ENCODE measurements around the gene TRIM32. TPM values are rescaled to one million over a fixed set of nuclear protein-coding genes. Genes with fewer than 3 reads are reported as not detected.
A peak's percentile ranks its signal among the peaks of the same experiment; 100 is the strongest.

Gene TRIM32, protein sequence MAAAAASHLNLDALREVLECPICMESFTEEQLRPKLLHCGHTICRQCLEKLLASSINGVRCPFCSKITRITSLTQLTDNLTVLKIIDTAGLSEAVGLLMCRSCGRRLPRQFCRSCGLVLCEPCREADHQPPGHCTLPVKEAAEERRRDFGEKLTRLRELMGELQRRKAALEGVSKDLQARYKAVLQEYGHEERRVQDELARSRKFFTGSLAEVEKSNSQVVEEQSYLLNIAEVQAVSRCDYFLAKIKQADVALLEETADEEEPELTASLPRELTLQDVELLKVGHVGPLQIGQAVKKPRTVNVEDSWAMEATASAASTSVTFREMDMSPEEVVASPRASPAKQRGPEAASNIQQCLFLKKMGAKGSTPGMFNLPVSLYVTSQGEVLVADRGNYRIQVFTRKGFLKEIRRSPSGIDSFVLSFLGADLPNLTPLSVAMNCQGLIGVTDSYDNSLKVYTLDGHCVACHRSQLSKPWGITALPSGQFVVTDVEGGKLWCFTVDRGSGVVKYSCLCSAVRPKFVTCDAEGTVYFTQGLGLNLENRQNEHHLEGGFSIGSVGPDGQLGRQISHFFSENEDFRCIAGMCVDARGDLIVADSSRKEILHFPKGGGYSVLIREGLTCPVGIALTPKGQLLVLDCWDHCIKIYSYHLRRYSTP
- total RNA-seq (2014; rRNA removed) (8.1 and 11.6 TPM in 2 replicates), Bru-seq, nascent RNA (percentile 75 among the genes with signal in this experiment), BruChase-seq, experiment 1, labeled RNA remaining after a 6-hour chase (percentile 67 among the genes with signal in this experiment), BruChase-seq, experiment 2, labeled RNA remaining after a 2-hour chase (percentile 82 among the genes with signal in this experiment)
- long read RNA-seq, transcript TRIM32-203 (2 exons, 3,717 nt): minor isoform, 5 of 20 reads
- long read RNA-seq, transcript TRIM32-201 (2 exons, 3,688 nt): major isoform, 12 of 20 reads
- long read RNA-seq, partial matches to known transcripts: 0 of 20 reads
- long read RNA-seq, other reads (novel, unspliced or antisense): 3 of 20 reads

DNA sequence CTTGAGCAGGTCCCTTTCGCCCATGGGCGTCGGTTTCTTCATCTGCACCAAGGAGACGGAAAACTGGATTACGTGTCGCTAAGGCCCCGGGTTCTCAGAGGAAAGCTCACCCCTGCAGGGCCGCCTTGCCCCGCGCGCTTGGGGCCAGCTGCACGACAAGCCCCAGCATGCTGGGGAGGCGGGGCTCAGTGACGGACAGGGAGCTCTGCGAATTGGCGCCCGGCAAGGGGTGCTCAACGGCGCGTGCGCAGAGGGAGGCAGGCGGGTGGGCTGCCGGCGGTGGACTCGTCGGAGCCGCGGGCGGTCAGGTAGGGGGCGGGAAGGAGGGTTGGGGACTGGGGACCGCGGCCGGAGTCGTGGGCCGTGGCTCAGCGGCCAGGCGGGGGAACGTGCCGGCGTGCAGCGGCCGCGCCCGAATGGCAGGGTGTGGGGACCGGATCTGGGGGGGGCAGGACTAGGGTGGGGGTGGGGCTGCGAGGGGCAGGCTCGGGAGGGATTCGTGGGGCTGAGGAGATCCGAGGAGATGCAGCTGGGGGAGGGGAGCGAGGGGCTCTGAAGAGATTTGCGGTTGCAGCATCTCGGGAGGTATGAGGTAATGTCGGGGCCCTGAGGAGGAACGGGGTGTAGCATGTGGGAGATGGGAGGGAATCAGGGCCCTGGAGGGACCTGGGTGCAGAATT is at the start of gene TRIM32:
TRIM32 (plus strand) TSS at position 232 of the 680 bp plus-strand sequence. CDS start 10,438 bp downstream, outside the sequence.
- peak within 1 kb of the TSS; percentile 96 for H3K4me2 ChIP-seq (ENCODE audit: low read length)
- ATAC-seq: peak; percentile 96
- no peaks in the 10 kb centered on the region for H3K27me3 ChIP-seq (ENCODE audit: low read length)
- H3K4me1 ChIP-seq (ENCODE audit: insufficient read depth, low read length): peaks cover 31% of the 10 kb centered on the region; the same call in 1 of the 2 replicates
- peak within 1 kb of the TSS; percentile 89 for H3K4me3 ChIP-seq (ENCODE audit: low read length)
- no peak within 1 kb of the TSS for H3K27ac ChIP-seq (ENCODE audit: low read length)
- peak; percentile 79 for DNase-seq
- TF ChIP-seq EZH2 (IDR thresholded peaks at IDR 0.05; ENCODE audit: low read length, unreplicated experiment) (no peak), EZH2phosphoT487 (IDR thresholded peaks at IDR 0.05; ENCODE audit: borderline replicate concordance, low read length) (no peak)
- TF ChIP-seq, protein P1, sequence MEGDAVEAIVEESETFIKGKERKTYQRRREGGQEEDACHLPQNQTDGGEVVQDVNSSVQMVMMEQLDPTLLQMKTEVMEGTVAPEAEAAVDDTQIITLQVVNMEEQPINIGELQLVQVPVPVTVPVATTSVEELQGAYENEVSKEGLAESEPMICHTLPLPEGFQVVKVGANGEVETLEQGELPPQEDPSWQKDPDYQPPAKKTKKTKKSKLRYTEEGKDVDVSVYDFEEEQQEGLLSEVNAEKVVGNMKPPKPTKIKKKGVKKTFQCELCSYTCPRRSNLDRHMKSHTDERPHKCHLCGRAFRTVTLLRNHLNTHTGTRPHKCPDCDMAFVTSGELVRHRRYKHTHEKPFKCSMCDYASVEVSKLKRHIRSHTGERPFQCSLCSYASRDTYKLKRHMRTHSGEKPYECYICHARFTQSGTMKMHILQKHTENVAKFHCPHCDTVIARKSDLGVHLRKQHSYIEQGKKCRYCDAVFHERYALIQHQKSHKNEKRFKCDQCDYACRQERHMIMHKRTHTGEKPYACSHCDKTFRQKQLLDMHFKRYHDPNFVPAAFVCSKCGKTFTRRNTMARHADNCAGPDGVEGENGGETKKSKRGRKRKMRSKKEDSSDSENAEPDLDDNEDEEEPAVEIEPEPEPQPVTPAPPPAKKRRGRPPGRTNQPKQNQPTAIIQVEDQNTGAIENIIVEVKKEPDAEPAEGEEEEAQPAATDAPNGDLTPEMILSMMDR (conservative IDR thresholded peaks at IDR 0.05; ENCODE audit: low read depth, low read length): no peak
- H3K9me3 ChIP-seq (ENCODE audit: low read length): no peaks in the 10 kb centered on the region
- intact Hi-C loops (cut with micrococcal nuclease): no loop called here
- H3K9me2 ChIP-seq (replicated peaks; ENCODE audit: low read length): no peaks in the 10 kb centered on the region
- CTCF ChIA-PET: no interaction called here
- POLR2A ChIA-PET (ENCODE audit: unreplicated experiment): no interaction called here
- H4K20me1 ChIP-seq (ENCODE audit: low read length): no peaks in the 10 kb centered on the region
- H2AFZ ChIP-seq (ENCODE audit: low read length): peak within 1 kb of the TSS; percentile 91
- BruUV-seq (replicated peaks): no TSS peak
- H3K79me2 ChIP-seq (ENCODE audit: low read length): peaks cover 48% of the 10 kb centered on the region
- peak within 1 kb of the TSS; percentile 83 for H3K9ac ChIP-seq (ENCODE audit: low read length)
- no peaks in the 10 kb centered on the region for H3F3A ChIP-seq (ENCODE audit: low read length, unreplicated experiment)
- H3K36me3 ChIP-seq (ENCODE audit: low read depth, low read length): no peaks in the 10 kb centered on the region

DNA sequence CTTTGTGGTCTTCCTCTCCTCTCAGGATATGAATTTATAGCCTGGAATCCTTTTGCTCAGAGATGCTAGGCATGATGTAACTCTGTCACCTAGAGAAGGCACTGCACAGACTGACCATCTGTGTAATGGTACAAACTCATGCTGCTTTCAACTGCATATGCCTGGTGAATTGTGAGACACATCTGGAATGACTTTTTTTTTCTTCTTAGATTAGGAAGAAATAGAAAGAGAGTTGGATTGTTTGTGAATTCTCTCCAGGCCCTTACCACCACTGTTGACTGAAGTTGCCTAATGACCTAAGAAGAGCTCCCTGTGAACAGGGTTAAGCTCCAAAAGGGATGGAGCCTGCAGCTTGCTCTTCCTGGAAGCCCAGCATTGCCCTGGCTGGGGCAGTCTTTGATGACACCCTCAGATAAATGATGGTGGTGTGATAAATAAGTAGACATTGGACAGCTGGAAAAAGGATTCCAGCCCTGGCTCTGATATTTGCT is 47.8 kb upstream of the TRIM32 start:
- no TSS peak for BruUV-seq (replicated peaks)
- H3K27ac ChIP-seq (ENCODE audit: low read length): no peak overlapping the region
- H3K79me2 ChIP-seq (ENCODE audit: low read length): no peaks in the 10 kb centered on the region
- no peaks in the 10 kb centered on the region for H4K20me1 ChIP-seq (ENCODE audit: low read length)
- no peaks in the 10 kb centered on the region for H3K9me3 ChIP-seq (ENCODE audit: low read length)
- no peak for DNase-seq
- H3K4me3 ChIP-seq (ENCODE audit: low read length): no peak overlapping the region
- no peak for TF ChIP-seq EZH2phosphoT487 (IDR thresholded peaks at IDR 0.05; ENCODE audit: borderline replicate concordance, low read length)
- TF ChIP-seq, protein P1 (conservative IDR thresholded peaks at IDR 0.05; ENCODE audit: low read depth, low read length): no peak
- no peak for TF ChIP-seq EZH2 (IDR thresholded peaks at IDR 0.05; ENCODE audit: low read length, unreplicated experiment)
- ChIA-PET CTCF (no interaction called here), POLR2A (ENCODE audit: unreplicated experiment) (no interaction called here)
- no peaks in the 10 kb centered on the region for H3K4me1 ChIP-seq (ENCODE audit: insufficient read depth, low read length)
- intact Hi-C loops (cut with micrococcal nuclease): no loop called here
- H3K9ac ChIP-seq (ENCODE audit: low read length): no peak overlapping the region
- H3K36me3 ChIP-seq (ENCODE audit: low read depth, low read length): no peaks in the 10 kb centered on the region
- no peak overlapping the region for H2AFZ ChIP-seq (ENCODE audit: low read length)
- no peak overlapping the region for H3K4me2 ChIP-seq (ENCODE audit: low read length)
- H3K9me2 ChIP-seq (replicated peaks; ENCODE audit: low read length): no peaks in the 10 kb centered on the region
- H3K27me3 ChIP-seq (ENCODE audit: low read length): no peaks in the 10 kb centered on the region
- no peaks in the 10 kb centered on the region for H3F3A ChIP-seq (ENCODE audit: low read length, unreplicated experiment)
- ATAC-seq: no peak

Measured in PC-3 (cell line).